HepG2 (cell line): ENCODE results near the gene NIPAL3. TPM values are rescaled to one million over a fixed set of nuclear protein-coding genes. Genes with fewer than 3 reads are reported as not detected.

Experiments
- ATAC-seq: fragments of 200-7000 bp; cut with Tn5 transposase; 3 replicates; pipeline ENCODE4 v1.9.1; 2020; ENCODE audit warnings: mild to moderate bottlenecking, moderate library complexity
- BruUV-seq: library from RNA; stranded (reverse); fragments of 400-500 nt; replicated peaks from 2 replicates; lab custom pipeline; 2021; lab: Mats Ljungman, UMichigan
- CTCF ChIA-PET: fragments of 300-600 bp; formaldehyde crosslinking; extraction: SDS; loops from one replicate; lab custom pipeline; 2021; ENCODE audit warnings: low total read pairs, inconsistent platforms, low intra/inter-chr PET ratio; lab: Yijun Ruan, JAX
- POLR2A ChIA-PET: fragments of 350-600 bp; sonication (Branson Sonifier 250); formaldehyde crosslinking; loops from one replicate; lab custom pipeline; 2020; ENCODE audit warnings: antibody characterized with exemption, inconsistent platforms; lab: Yijun Ruan, JAX
- DNase-seq: peaks from one replicate; pipeline ENCODE4 v3.0.0-alpha.2; 2015; ENCODE audit warnings: low spot score
- FAIRE-seq: peaks from 3 replicates; lab custom pipeline; 2011; peaks lifted over from hg19 to GRCh38; lab: Jason Lieb, UNC
- H2AFZ ChIP-seq: one replicate; pipeline ENCODE4 v1.6.1; 2011; ENCODE audit warnings: low read length, inconsistent platforms
- H3K27ac ChIP-seq: fragments of 300-600 bp; 3 replicates; pipeline ENCODE4 v1.8.0; 2011; ENCODE audit warnings: mixed run types, mild to moderate bottlenecking, mixed read lengths, low read length, inconsistent platforms; ENCODE audit not compliant: insufficient read depth; ENCODE audit errors: extremely low read length
- H3K27me3 ChIP-seq, 2 experiments: fragments of 200-600 bp in 1 of 2; 2 replicates in 1 of 2; 3 replicates in 1 of 2; pipeline versions ENCODE4 v1.6.0 to v1.8.0; 2011; ENCODE audit warnings: low read length in 2 of 2, mild to moderate bottlenecking in 2 of 2, moderate library complexity in 2 of 2, inconsistent platforms in 1 of 2; ENCODE audit not compliant: insufficient read depth in 2 of 2, control insufficient read depth in 1 of 2
- H3K36me3 ChIP-seq, 2 experiments: fragments of 200-600 bp in 1 of 2; replicated peaks in 1 of 2; 2 replicates in 1 of 2; 3 replicates in 1 of 2; pipeline versions ENCODE4 v1.5.1 to v1.8.0; 2011; ENCODE audit warnings: low read length in 2 of 2, inconsistent platforms in 1 of 2; ENCODE audit not compliant: insufficient read depth in 2 of 2, control insufficient read depth in 1 of 2
- H3K4me1 ChIP-seq: 2 replicates; pipeline ENCODE4 v1.5.1; 2012; ENCODE audit warnings: low read length, inconsistent platforms; ENCODE audit not compliant: insufficient read depth
- H3K4me2 ChIP-seq: 2 replicates; pipeline ENCODE4 v1.6.0; 2011; ENCODE audit warnings: low read depth, low read length, inconsistent platforms
- H3K4me3 ChIP-seq, 3 experiments: fragments of 200-600 bp in 1 of 3; sonication (generic), shearing (Covaris generic) in 1 of 3; replicated peaks in 1 of 3; 2 replicates each; pipeline ENCODE4 v1.5.1; 2011 to 2016; ENCODE audit warnings: low read length in 3 of 3, inconsistent platforms in 2 of 3, low read depth in 2 of 3, mild to moderate bottlenecking in 2 of 3, control low read depth in 1 of 3, mixed read lengths in 1 of 3; ENCODE audit not compliant: insufficient read depth in 1 of 3
- H3K79me2 ChIP-seq: one replicate; pipeline ENCODE4 v1.6.1; 2011; ENCODE audit warnings: low read length, inconsistent platforms; ENCODE audit not compliant: insufficient read depth
- H3K9ac ChIP-seq: 2 replicates; pipeline ENCODE4 v1.6.0; 2011; ENCODE audit warnings: mild to moderate bottlenecking, low read depth, low read length, inconsistent platforms; ENCODE audit not compliant: insufficient read depth
- H3K9me3 ChIP-seq: 2 replicates; pipeline ENCODE4 v1.5.1; 2012; ENCODE audit warnings: mild to moderate bottlenecking, low read length
- H4K20me1 ChIP-seq: 2 replicates; pipeline ENCODE4 v1.6.0; 2011; ENCODE audit warnings: inconsistent platforms, mild to moderate bottlenecking, low read length, moderate library complexity; ENCODE audit not compliant: insufficient read depth
- RAD21 ChIP-seq: fragments of 450-650 bp; formaldehyde crosslinking; IDR thresholded peaks from 2 replicates; pipeline ENCODE4 v1.5.0; 2020; ENCODE audit warnings: mild to moderate bottlenecking
- ZFP37 ChIP-seq: sonication (generic); formaldehyde crosslinking; IDR thresholded peaks from 2 replicates; pipeline ENCODE4 v1.4.0; 2020; ENCODE audit warnings: missing genetic modification reagents, borderline replicate concordance
- WGBS: methylation state at CpG from one replicate; pipeline ENCODE4 v1.1.6; 2017; ENCODE audit warnings: low lambda C conversion rate; 5-methylcytosine and 5-hydroxymethylcytosine counted together
- in situ Hi-C: cut with HindIII; loops from 2 replicates; pipeline ENCODE4 v1.10.0; 2017; ENCODE audit warnings: low pct_unique_long_range_greater_than_20kb; ENCODE audit not compliant: extremely low pct_ligation_motif_present
- intact Hi-C: fragments of 100-400 bp; cut with micrococcal nuclease; formaldehyde crosslinking; loops from one replicate; pipeline ENCODE4 v1.10.0; 2022; ENCODE audit not compliant: unreplicated experiment
- polyA plus RNA-seq, 8 experiments: library from polyadenylated mRNA; depleted of rRNA in 3 of 8; stranded (reverse) in 7 of 8; unstranded in 1 of 8; fragments of >200 nt; fragmentation: Illumina TruSeq in 4 of 8; extraction: Trizol in 4 of 8; gene quantifications; 2 replicates each; pipeline versions ENCODE4 v1.2.1 to v1.2.3, GENCODE V29; 2011 to 2016; ENCODE audit warnings: low read depth in 4 of 8, missing spikeins in 1 of 8, mixed read lengths in 1 of 8; ENCODE audit not compliant: insufficient read depth in 1 of 8
- total RNA-seq, 5 experiments: library from RNA; depleted of rRNA; stranded (reverse); fragments of >200 nt; fragmentation: Illumina TruSeq; extraction: Trizol; gene quantifications; 2 replicates each; pipeline ENCODE4 v1.2.3, GENCODE V29; 2016; ENCODE audit warnings: low read depth in 1 of 5
- TF ChIP-seq, protein P1 (sequence below): sonication (generic); formaldehyde crosslinking; IDR thresholded peaks from 2 replicates; pipeline ENCODE4 v1.4.0; 2020; ENCODE audit warnings: missing genetic modification reagents

The NIPAL3 gene
- total and polyA plus RNA-seq, 2 of the 13 experiments (the other 11 are each of a cell fraction or from before 2014, with no cell fraction given): 5.6 to 8.6 TPM

DNA sequence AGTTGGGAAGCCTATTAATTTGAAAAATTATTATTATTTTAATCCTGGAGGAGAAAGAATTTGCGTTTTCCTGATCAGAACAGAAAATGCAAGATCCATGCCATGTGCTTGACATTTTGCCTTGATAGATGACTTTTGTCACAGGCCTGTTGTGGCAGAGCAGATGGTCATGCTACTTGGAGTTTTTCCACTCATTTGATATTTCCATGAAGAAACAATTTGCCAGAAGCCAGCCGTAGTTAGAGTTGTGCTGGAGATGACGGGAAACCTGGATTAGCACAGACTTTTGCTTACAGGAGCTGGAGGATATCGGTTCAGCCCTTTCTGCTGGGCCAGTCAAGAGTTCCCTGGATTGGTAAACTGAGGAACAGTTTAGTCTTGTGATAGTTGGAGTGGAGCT lies 90.2 kb downstream of the NIPAL3 start (continued):
- TF ChIP-seq, protein P1, sequence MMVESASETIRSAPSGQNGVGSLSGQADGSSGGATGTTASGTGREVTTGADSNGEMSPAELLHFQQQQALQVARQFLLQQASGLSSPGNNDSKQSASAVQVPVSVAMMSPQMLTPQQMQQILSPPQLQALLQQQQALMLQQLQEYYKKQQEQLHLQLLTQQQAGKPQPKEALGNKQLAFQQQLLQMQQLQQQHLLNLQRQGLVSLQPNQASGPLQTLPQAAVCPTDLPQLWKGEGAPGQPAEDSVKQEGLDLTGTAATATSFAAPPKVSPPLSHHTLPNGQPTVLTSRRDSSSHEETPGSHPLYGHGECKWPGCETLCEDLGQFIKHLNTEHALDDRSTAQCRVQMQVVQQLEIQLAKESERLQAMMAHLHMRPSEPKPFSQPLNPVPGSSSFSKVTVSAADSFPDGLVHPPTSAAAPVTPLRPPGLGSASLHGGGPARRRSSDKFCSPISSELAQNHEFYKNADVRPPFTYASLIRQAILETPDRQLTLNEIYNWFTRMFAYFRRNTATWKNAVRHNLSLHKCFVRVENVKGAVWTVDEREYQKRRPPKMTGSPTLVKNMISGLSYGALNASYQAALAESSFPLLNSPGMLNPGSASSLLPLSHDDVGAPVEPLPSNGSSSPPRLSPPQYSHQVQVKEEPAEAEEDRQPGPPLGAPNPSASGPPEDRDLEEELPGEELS (CRISPR knock-in tag): no peak
- TF ChIP-seq ZFP37 (CRISPR knock-in tag): no peak

- no peaks in the 10 kb centered on the region for H3K9me3 ChIP-seq
- FAIRE-seq (no peak), DNase-seq (no peak)
- intact Hi-C loops: loop anchor here (10.0 kb wide), 1 partner anchor 92 kb away; the partner anchor contains the start of genes NIPAL3 and STPG1
- H3K4me3 ChIP-seq: no peak overlapping the region
- no peaks in the 10 kb centered on the region for H4K20me1 ChIP-seq
- in situ Hi-C loops: no loop called here
- H3K36me3 ChIP-seq: no peaks in the 10 kb centered on the region
- POLR2A ChIA-PET: no interaction called here
- TF ChIP-seq RAD21 (CRISPR knock-in tag): no peak
- TF ChIP-seq, all 625 proteins: peak for 0
- CTCF ChIA-PET: no interaction called here
- WGBS: 95% methylated on average over 5 of the region's 5 CpGs
- Histone ChIP-seq H2AFZ (no peak overlapping the region), H3K27ac (no peak overlapping the region), H3K79me2 (peaks cover 12% of the 10 kb centered on the region), H3K4me2 (no peak overlapping the region), H3K9ac (no peak overlapping the region), H3K4me1 (peaks cover 39% of the 10 kb centered on the region), H3K27me3 (no peaks in the 10 kb centered on the region; a peak in 1 of 5 replicates)
- BruUV-seq: no TSS peak
- ATAC-seq: no peak
Observed at GRCh38 chr1:24506691-24507381, 91.2 kb downstream of the NIPAL3 start.
